ENCODE data around the gene CCR2. TPM values are rescaled to one million over a fixed set of nuclear protein-coding genes. Genes with fewer than 3 reads are reported as not detected.

The CCR2 gene
- total RNA-seq, 1 donor, result not detected

DNA sequence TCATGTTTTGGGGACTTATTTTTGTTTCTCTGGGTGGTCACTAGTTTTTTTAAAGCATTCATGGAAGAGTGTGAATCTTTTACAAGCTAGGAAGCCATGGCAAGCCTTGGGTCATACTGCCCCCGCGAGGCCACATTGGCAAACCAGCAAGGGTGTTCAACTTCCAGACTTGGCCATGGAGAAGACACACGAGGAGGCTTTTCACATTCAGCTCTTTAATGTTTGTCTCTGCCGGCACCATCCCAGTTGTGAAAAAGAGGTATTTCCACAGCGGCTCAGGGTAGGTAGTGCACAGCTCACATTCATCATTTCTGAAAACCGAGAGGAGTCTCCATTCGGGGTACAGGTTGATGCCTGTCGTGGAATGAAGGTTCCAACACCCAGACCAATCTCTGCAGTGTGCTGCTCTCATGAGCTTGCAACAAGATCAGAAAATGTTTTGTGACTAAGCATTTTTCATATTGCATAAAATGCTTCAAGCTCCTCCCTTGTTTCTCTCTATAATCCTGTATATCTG is 24.6 kb downstream of the CCR2 start:
- DNase-seq (ENCODE audit: insufficient read length, low spot score, missing footprints), result peak; percentile 56

DNA sequence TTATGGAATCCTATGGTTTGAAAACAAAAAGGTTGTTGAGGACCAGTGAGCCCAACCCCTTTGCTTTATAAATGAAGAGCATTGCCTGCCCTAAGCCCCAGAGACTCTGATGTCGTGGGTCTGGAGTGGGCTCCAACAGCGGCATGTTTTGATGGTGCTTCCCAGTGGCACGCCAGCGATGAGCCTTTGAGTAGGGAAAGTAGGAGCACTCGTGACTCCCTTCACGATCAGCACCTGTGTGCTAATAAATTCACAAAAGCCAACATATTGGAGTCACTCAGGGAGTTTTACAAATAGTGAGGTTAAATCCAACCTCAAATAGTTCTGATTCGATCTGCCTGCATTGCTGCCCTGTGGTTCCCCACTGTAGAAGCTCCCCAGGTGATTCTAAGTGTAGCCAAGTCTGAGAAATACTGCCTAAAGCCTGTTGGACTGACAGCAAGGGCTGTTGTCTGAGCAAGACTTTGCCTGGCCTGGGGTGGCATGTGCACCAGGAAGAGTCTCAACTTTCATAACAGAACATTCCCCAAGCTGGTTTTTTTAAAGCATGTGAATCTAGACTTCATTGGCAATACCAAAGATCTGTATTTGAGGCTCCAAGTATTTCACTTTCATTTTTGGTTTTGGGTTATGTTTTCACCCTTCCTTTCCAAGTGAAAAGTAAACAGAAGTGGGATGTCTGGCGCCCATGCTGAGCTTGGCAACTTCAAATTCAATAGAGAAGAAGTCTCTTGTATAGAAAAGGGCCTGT is 26.7 kb downstream of the CCR2 start:
- no peak overlapping the region for H3K27ac ChIP-seq (ENCODE audit: low read depth, low read length)
- no peaks in the 10 kb centered on the region for H3K36me3 ChIP-seq (ENCODE audit: insufficient read depth, low read length)
- peaks cover 4% of the 10 kb centered on the region for H3K4me1 ChIP-seq (ENCODE audit: insufficient read depth, low read length)
- TF ChIP-seq, protein P1, sequence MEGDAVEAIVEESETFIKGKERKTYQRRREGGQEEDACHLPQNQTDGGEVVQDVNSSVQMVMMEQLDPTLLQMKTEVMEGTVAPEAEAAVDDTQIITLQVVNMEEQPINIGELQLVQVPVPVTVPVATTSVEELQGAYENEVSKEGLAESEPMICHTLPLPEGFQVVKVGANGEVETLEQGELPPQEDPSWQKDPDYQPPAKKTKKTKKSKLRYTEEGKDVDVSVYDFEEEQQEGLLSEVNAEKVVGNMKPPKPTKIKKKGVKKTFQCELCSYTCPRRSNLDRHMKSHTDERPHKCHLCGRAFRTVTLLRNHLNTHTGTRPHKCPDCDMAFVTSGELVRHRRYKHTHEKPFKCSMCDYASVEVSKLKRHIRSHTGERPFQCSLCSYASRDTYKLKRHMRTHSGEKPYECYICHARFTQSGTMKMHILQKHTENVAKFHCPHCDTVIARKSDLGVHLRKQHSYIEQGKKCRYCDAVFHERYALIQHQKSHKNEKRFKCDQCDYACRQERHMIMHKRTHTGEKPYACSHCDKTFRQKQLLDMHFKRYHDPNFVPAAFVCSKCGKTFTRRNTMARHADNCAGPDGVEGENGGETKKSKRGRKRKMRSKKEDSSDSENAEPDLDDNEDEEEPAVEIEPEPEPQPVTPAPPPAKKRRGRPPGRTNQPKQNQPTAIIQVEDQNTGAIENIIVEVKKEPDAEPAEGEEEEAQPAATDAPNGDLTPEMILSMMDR (IDR thresholded peaks at IDR 0.05; ENCODE audit: extremely low read depth, low read depth, low read length), result no peak
- no peaks in the 10 kb centered on the region for H3K9me3 ChIP-seq (ENCODE audit: low read depth, low read length)
- DNase-seq (ENCODE audit: insufficient read length, low spot score, missing footprints), result no peak
- no peak overlapping the region for H3K4me3 ChIP-seq (ENCODE audit: insufficient read depth, low read length)
- peak overlapping the region; percentile 37 for H3K4me2 ChIP-seq (ENCODE audit: insufficient read depth, low read length)
- no peaks in the 10 kb centered on the region for H3K79me2 ChIP-seq (ENCODE audit: insufficient read depth, low read length)
- no peak overlapping the region for H2AFZ ChIP-seq (ENCODE audit: low read length)
- peaks cover 50% of the 10 kb centered on the region for H3K27me3 ChIP-seq (ENCODE audit: insufficient read depth, low read length)
- no peaks in the 10 kb centered on the region for H4K20me1 ChIP-seq (ENCODE audit: insufficient read depth, low read length)

More for the DNA sequence above, 24.6 kb downstream of the CCR2 start:
- Histone ChIP-seq H3K4me3 (ENCODE audit: insufficient read depth, low read length) (no peak overlapping the region), H3K36me3 (ENCODE audit: insufficient read depth, low read length) (no peaks in the 10 kb centered on the region), H3K79me2 (ENCODE audit: insufficient read depth, low read length) (no peaks in the 10 kb centered on the region), H3K4me1 (ENCODE audit: insufficient read depth, low read length) (peaks cover 4% of the 10 kb centered on the region), H3K4me2 (ENCODE audit: insufficient read depth, low read length) (no peak overlapping the region), H3K27ac (ENCODE audit: low read depth, low read length) (no peak overlapping the region), H2AFZ (ENCODE audit: low read length) (no peak overlapping the region), H4K20me1 (ENCODE audit: insufficient read depth, low read length) (no peaks in the 10 kb centered on the region), H3K27me3 (ENCODE audit: insufficient read depth, low read length) (peaks cover 67% of the 10 kb centered on the region), H3K9me3 (ENCODE audit: low read depth, low read length) (no peaks in the 10 kb centered on the region)
- TF ChIP-seq, protein P1 (IDR thresholded peaks at IDR 0.05; ENCODE audit: extremely low read depth, low read depth, low read length), result peak; percentile 79

DNA sequence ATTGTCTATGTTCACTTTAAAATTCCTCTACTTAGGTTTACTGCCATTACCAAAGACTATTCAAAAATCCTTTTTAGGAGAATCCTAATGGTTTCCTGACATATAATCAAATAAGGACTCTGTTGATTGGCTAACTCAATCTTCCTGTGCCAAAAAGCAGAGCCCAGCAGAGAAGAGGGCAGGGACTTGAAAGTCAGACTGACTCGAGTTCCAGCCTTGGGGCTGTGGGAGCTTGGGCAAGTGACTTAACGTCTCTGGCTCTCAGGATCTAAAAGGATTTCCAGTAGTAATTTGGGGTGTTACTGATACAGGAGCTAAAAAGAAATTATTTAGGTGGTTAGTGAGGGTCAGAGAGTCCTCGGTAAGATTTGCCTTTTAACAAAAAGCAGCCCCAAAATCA is 27.7 kb downstream of the CCR2 start:
- no peaks in the 10 kb centered on the region for H3K36me3 ChIP-seq (ENCODE audit: insufficient read depth, low read length)
- H3K27ac ChIP-seq (ENCODE audit: low read depth, low read length), result no peak overlapping the region
- no peaks in the 10 kb centered on the region for H3K79me2 ChIP-seq (ENCODE audit: insufficient read depth, low read length)
- no peaks in the 10 kb centered on the region for H3K9me3 ChIP-seq (ENCODE audit: low read depth, low read length)
- peaks cover 4% of the 10 kb centered on the region for H3K4me1 ChIP-seq (ENCODE audit: insufficient read depth, low read length)
- H2AFZ ChIP-seq (ENCODE audit: low read length), result no peak overlapping the region
- TF ChIP-seq, protein P1 (IDR thresholded peaks at IDR 0.05; ENCODE audit: extremely low read depth, low read depth, low read length), result no peak
- H3K27me3 ChIP-seq (ENCODE audit: insufficient read depth, low read length), result peaks cover 41% of the 10 kb centered on the region
- no peaks in the 10 kb centered on the region for H4K20me1 ChIP-seq (ENCODE audit: insufficient read depth, low read length)
- H3K4me2 ChIP-seq (ENCODE audit: insufficient read depth, low read length), result no peak overlapping the region
- DNase-seq (ENCODE audit: insufficient read length, low spot score, missing footprints), result no peak
- H3K4me3 ChIP-seq (ENCODE audit: insufficient read depth, low read length), result no peak overlapping the region

DNA sequence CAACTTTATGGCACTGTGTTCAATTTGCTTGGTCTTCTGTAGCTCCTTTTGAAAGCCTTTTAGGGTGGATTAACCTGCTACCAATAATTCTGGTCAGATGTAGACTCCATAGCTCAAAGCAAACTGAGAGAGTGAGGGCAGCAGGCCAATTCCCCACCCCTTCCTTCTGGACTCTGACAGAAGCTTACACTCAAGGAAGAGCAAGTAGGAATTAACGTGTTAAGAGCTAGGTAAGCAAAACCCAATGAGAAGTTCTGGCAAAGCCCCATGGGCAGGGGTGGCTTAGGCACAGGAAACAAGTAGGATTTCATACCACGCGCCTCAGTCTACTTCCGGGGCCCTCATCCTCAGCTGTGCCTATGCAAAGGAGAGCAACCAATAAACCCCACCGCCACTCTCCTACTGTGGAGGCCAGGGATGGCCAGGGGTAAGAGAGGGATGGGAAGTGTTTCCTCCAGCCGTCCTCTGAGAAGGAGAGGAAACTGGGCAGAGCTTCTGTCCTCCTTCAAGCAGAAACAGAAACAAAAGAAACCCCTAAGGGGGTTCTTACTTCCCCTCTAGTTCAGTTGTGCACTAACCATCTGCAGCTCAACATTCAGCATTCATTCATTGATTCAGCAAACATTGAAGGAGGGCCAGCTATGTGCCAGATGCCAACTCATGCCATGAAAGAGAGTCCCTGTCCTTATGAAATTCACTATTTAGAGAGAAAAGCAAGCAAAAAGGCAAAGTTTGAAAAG is 29.5 kb downstream of the CCR2 start:
- Histone ChIP-seq H3K4me2 (ENCODE audit: insufficient read depth, low read length) (no peak overlapping the region), H3K79me2 (ENCODE audit: insufficient read depth, low read length) (no peaks in the 10 kb centered on the region), H3K27me3 (ENCODE audit: insufficient read depth, low read length) (peaks cover 33% of the 10 kb centered on the region), H3K27ac (ENCODE audit: low read depth, low read length) (no peak overlapping the region), H3K36me3 (ENCODE audit: insufficient read depth, low read length) (no peaks in the 10 kb centered on the region), H3K4me3 (ENCODE audit: insufficient read depth, low read length) (no peak overlapping the region), H3K9me3 (ENCODE audit: low read depth, low read length) (no peaks in the 10 kb centered on the region), H3K4me1 (ENCODE audit: insufficient read depth, low read length) (peaks cover 4% of the 10 kb centered on the region), H2AFZ (ENCODE audit: low read length) (no peak overlapping the region), H4K20me1 (ENCODE audit: insufficient read depth, low read length) (no peaks in the 10 kb centered on the region)
- TF ChIP-seq, protein P1 (IDR thresholded peaks at IDR 0.05; ENCODE audit: extremely low read depth, low read depth, low read length), result no peak
- DNase-seq (ENCODE audit: insufficient read length, low spot score, missing footprints), result no peak

Data from osteoblast (primary cell).